NCI-H748 treated with DMSO at 0.1 percent for 48 hours (cell line): ENCODE results near the gene PPP6R3.
"Not testable (repeated sequence)": the region's sequence is repeated elsewhere in the genome, so short reads cannot be mapped to it uniquely, and the experiment has no call there.

Experiments used
- DNase-seq: peaks from one replicate; lab custom pipeline; 2025; lab: John Stamatoyannopoulos, UW

Gene PPP6R3

DNA sequence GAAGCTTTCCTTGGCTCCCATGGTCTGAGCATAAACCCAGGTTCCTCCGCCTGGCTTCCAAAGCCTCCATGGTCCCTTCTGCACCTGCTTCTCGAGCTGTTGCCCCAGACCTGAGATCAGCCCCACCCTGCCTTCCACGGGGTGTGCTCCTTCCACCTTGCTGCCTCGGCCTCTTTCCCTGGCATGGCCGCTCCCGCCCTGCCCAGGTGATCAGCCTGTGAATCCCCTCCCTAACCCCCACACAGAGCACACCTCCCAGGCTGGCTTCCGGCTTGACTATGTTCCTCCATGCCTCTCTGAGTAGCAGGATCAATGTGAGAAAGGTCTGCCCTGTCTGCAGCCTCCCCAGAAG lies 2.7 kb upstream of the PPP6R3 start:
- no peak for DNase-seq

GRCh38 chr11:68458340-68458739 lies 2.2 kb upstream of the PPP6R3 start:
- not testable (repeated sequence) for DNase-seq

DNA sequence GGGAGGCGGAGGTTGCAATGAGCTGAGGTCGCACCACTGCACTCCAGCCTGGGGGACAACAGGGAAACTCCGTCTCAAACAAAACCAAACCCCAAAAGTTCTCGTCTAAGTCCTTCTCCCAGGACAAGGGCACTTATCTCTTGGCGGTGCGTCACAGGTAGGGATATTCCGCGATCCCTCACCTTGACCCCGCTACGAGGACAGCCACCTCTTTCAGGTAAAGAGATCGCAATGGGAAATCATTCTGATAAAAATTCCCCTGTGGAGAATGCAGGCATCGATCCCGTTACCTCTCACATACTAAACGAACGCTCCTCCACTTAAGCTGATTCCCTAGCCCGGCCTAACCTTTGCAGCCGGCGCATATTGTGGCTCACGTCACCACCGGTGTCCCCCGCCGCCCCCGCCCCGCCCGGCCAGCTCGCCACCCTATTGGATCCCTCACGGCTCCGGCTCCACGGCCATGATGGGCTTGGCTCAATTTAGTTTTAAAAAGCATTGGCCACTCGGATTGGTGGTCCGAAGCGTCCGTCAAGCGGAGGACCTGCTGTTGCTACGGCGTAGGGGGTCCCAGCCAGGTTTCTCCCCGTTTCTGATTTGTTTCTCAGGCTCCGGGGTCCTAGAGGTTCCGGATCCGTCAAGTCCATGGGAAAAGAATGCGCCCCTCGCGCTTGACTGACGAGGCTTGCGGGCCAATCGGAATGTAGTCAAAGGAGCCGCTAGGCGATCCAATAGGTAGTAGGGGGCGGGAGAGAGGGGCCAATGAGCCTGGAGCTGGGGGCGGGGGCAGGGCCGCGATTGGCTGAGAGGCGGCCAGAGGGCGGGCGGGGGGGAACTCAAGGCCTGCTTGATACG lies 439 bp upstream of the PPP6R3 start:
- DNase-seq: peak; percentile 99

GRCh38 chr11:68461575-68461917 lies 994 bp downstream of the PPP6R3 start:
- no peak for DNase-seq

DNA sequence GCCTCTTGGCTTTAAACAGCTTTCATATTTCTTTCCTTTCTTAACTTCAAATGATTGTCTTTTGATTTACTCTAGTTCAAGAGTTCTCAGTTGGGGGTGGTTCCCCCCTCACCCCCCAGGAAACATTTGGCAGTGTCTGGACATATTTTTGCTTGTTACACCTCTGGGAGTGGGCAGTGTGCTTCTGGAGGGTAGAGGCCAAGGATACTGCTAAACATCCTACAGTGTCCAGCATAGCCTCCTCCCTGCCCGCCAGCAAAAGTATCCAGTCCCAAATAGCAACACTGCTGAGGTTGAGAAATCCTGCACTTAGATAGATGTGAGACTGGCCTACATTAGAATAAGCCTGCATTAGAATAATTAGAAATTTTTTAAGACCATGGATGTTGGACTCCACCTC lies 3.2 kb downstream of the PPP6R3 start:
- no peak for DNase-seq

GRCh38 chr11:68467201-68467834 lies 6.8 kb downstream of the PPP6R3 start:
- no peak for DNase-seq

DNA sequence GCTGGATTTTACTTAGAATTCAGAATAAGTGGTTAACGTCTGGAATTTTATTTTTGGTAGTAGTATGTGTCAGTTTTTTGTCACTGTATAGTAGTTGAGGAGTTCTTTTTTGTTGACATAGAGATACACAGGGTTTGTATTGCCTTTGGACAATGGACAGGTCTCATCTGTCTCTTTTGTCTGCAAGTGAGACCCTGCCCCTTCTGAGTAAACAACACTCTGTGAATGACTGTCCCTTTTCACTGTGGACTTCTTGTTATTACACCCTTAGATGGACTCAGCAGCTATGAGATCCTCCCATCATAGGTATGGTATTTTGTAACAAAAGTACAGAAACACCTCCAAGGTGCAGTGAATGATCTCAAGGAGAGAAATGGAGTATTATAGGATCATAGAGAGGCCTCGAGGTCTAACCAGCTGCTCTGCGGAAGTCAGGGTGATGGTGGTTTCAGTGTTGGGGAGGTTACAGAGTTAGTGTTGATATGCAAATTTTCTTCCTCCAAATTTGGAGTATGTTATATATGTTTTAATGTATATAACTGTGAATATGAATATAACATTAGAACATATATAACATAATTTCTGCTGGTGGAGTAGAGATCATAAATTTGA lies 7.8 kb downstream of the PPP6R3 start:
- DNase-seq: peak; percentile 56

- DNase-seq: no peak
Observed at GRCh38 chr11:68469122-68469521, 8.6 kb downstream of the PPP6R3 start.

- DNase-seq: no peak
Observed at GRCh38 chr11:68469642-68470041, 9.1 kb downstream of the PPP6R3 start.

DNA sequence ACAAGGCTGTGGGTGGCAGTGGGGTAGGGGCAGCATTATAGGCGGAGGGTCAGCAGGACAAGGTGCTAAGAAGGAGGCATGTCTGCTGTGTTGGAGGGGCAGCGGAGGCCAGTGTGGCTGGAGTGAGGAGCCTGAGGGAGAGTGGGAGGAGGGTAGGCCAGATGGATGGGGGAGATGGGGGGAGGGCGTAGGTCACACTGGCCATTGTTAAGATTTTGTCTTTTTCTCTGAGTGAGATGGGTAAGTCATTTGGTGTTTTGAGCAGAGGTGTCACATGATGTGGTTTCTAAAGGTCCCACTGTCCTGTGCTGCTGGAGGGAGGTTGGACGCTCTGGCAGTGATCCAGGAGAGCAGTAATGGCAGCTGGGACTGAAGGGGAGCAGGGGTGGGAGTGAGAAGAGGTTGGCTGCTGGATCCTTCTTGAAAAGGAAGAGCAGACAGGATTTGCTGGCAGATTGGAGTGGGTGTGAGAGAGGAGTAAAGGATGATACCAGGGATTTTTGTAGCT lies 9.8 kb downstream of the PPP6R3 start:
- no peak for DNase-seq

GRCh38 chr11:68471360-68472340 lies 11.1 kb downstream of the PPP6R3 start:
- DNase-seq: no peak

GRCh38 chr11:68472778-68473177 lies 12.2 kb downstream of the PPP6R3 start:
- DNase-seq: no peak

DNA sequence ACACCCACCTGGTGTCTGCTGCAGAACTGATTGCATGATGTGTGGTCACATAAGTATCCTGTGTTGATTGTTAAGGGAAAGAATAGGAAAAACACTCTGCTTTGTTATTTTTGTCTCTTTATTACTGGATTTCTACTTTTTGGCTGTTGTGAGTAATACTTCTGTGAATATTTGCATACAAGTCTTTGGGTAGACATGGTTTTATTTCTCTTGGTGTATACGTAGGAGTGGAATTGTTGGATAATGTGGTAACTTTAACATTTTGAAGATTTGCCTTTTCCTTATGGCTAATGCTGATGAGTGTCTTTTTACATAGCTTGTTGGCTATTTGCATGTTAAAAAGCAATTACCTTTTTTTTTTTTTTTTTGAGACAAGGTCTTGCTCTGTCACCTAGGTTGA lies 13.1 kb downstream of the PPP6R3 start:
- DNase-seq: no peak

DNA sequence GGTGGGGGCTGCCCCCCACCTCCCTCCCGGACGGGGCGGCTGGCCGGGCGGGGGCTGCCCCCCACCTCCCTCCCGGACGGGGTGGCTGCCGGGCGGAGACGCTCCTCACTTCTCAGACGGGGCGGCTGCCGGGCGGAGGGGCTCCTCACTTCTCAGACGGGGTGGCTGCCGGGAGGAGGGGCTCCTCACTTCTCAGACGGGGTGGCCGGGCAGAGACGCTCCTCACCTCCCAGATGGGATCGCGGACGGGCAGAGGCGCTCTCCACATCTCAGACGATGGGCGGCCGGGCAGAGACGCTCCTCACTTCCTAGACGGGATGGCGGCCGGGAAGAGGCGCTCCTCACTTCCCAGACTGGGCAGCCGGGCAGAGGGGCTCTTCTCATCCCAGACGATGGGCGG lies 15.1 kb downstream of the PPP6R3 start:
- DNase-seq: not testable (repeated sequence)

DNA sequence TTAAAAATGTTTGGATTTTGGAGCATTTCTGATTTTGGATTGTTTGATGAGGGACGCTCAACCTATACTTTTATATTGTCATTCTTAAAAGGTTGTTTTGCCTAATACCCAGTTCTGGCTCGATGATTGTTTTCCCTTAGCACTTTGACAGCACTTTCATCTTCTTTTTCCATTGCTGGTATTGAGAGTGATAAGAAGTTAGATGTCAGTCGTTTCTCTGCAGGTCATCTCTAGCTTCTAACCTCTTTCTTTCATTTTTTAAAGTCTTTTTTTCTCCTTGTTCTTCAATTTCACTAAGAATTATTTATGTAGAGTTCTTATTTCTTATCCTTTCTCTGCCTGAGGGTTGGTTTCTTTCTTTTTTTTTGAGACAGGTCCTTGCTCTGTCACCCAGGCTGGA lies 18.8 kb downstream of the PPP6R3 start:
- no peak for DNase-seq

- DNase-seq: no peak
Observed at GRCh38 chr11:68480193-68480592, 19.6 kb downstream of the PPP6R3 start.

DNA sequence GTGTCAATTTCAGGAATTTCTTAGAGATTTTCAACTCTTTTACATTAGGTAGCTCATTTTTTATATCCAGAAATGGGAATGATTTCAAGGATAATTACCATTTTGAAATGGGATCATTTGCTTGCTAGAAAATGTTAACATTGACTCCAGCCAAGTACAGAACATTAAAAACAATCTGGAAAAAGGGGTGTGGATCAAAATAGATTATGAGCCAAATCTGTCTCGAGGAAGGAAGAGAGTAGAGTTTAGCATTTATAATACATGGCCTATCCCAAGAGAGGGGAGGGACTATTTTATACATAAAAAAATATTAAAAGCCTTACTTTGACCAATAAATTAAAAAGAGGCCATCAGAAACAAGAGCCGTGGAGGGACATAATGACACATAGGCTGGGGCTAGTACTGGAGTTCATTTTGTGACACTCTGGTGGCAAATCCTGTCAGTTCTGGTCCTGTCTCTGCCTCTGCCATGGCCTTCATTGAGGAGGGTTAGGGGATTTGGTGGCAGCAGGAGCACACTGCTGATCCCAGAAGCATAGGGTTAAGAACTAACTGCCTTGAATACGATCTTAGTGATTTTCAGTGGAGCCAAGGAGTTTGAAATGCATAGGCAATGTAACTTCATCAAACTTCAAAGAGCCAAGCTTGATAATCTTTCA lies 20.4 kb downstream of the PPP6R3 start:
- no peak for DNase-seq

GRCh38 chr11:68481579-68482240 lies 21.2 kb downstream of the PPP6R3 start:
- no peak for DNase-seq

GRCh38 chr11:68488623-68489022 lies 28.1 kb downstream of the PPP6R3 start:
- DNase-seq: no peak

DNA sequence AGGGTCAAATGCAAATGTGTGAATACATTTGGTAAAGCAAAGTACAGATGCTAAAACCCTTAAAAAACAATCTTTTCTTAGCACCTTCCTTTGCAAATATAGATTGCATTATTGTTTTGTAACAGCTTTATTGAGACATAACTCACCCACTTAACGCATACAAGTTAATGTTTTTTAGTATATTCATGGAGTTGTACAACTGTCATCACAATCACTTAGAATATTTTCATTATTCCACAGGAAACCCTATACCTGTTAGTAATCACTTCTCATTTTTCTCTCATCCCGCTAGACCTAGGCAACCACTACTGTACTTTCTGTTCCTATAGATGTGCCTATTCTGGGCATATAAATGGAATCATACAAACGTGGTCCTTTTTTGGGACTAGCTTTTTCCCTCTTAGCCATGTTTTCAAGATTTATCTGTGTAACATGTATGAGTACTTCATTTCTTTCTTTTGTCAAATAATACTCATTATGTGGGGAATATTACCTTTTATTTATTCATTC lies 34.7 kb downstream of the PPP6R3 start:
- DNase-seq: no peak

GRCh38 chr11:68495872-68496271 lies 35.3 kb downstream of the PPP6R3 start:
- no peak for DNase-seq
